Measurements from ENCODE around the gene TMEM252. TPM values are rescaled to one million over a fixed set of nuclear protein-coding genes. Genes with fewer than 3 reads are reported as not detected.

The TMEM252 gene
- total RNA-seq, 1 donor from 2014 or later, result not detected

- H3K27ac Mint-ChIP-seq (ENCODE audit: unreplicated experiment), result no peak overlapping the region
- peak; percentile 63 for DNase-seq (ENCODE audit: low spot score)
Observed at GRCh38 chr9:68560071-68560844, 19.6 kb upstream of the TMEM252 start.

GRCh38 chr9:68558545-68558944 lies 17.9 kb upstream of the TMEM252 start:
- TF ChIP-seq CTCF (IDR thresholded peaks at IDR 0.05; ENCODE audit: unreplicated experiment), result no peak
- H3K4me1 Mint-ChIP-seq (ENCODE audit: unreplicated experiment), result peaks cover 4% of the 10 kb centered on the region

More at GRCh38 chr9:68560071-68560844, 19.6 kb upstream of the TMEM252 start:
- H3K4me1 Mint-ChIP-seq (ENCODE audit: unreplicated experiment), result peaks cover 7% of the 10 kb centered on the region
- H3K36me3 Mint-ChIP-seq (ENCODE audit: low read depth, unreplicated experiment), result peaks cover 4% of the 10 kb centered on the region
- H3K27me3 Mint-ChIP-seq (ENCODE audit: unreplicated experiment), result peaks cover 6% of the 10 kb centered on the region
- no peak overlapping the region for H3K4me3 Mint-ChIP-seq (ENCODE audit: unreplicated experiment)
- peak; percentile 56 for TF ChIP-seq CTCF (IDR thresholded peaks at IDR 0.05; ENCODE audit: unreplicated experiment)
- no peaks in the 10 kb centered on the region for H3K9me3 Mint-ChIP-seq (ENCODE audit: unreplicated experiment)

GRCh38 chr9:68555437-68556150 lies 14.9 kb upstream of the TMEM252 start:
- TF ChIP-seq CTCF (IDR thresholded peaks at IDR 0.05; ENCODE audit: unreplicated experiment), result no peak
- H3K9me3 Mint-ChIP-seq (ENCODE audit: unreplicated experiment), result no peaks in the 10 kb centered on the region
- peaks cover 6% of the 10 kb centered on the region for H3K27me3 Mint-ChIP-seq (ENCODE audit: unreplicated experiment)
- H3K36me3 Mint-ChIP-seq (ENCODE audit: low read depth, unreplicated experiment), result peaks cover 4% of the 10 kb centered on the region
- DNase-seq (ENCODE audit: low spot score), result no peak
- no peaks in the 10 kb centered on the region for H3K4me1 Mint-ChIP-seq (ENCODE audit: unreplicated experiment)
- no peak overlapping the region for H3K4me3 Mint-ChIP-seq (ENCODE audit: unreplicated experiment)
- H3K27ac Mint-ChIP-seq (ENCODE audit: unreplicated experiment), result no peak overlapping the region

More at GRCh38 chr9:68558545-68558944, 17.9 kb upstream of the TMEM252 start:
- no peaks in the 10 kb centered on the region for H3K9me3 Mint-ChIP-seq (ENCODE audit: unreplicated experiment)
- DNase-seq (ENCODE audit: low spot score), result no peak
- peaks cover 4% of the 10 kb centered on the region for H3K36me3 Mint-ChIP-seq (ENCODE audit: low read depth, unreplicated experiment)
- H3K4me3 Mint-ChIP-seq (ENCODE audit: unreplicated experiment), result no peak overlapping the region
- H3K27me3 Mint-ChIP-seq (ENCODE audit: unreplicated experiment), result peaks cover 6% of the 10 kb centered on the region
- no peak overlapping the region for H3K27ac Mint-ChIP-seq (ENCODE audit: unreplicated experiment)

- DNase-seq (ENCODE audit: low spot score), result no peak
- no peak for TF ChIP-seq CTCF (IDR thresholded peaks at IDR 0.05; ENCODE audit: unreplicated experiment)
- Mint-ChIP-seq H3K36me3 (ENCODE audit: low read depth, unreplicated experiment) (peaks cover 4% of the 10 kb centered on the region), H3K27me3 (ENCODE audit: unreplicated experiment) (peaks cover 4% of the 10 kb centered on the region), H3K4me3 (ENCODE audit: unreplicated experiment) (no peak overlapping the region), H3K27ac (ENCODE audit: unreplicated experiment) (no peak overlapping the region), H3K9me3 (ENCODE audit: unreplicated experiment) (no peaks in the 10 kb centered on the region), H3K4me1 (ENCODE audit: unreplicated experiment) (no peaks in the 10 kb centered on the region)
Observed at GRCh38 chr9:68552700-68553476, 12.2 kb upstream of the TMEM252 start.
